ENCODE data around the gene GPHN.

The GPHN gene

GRCh38 chr14:66802962-66803361 lies 295.0 kb downstream of the GPHN start:
- TF ChIP-seq, protein P1, sequence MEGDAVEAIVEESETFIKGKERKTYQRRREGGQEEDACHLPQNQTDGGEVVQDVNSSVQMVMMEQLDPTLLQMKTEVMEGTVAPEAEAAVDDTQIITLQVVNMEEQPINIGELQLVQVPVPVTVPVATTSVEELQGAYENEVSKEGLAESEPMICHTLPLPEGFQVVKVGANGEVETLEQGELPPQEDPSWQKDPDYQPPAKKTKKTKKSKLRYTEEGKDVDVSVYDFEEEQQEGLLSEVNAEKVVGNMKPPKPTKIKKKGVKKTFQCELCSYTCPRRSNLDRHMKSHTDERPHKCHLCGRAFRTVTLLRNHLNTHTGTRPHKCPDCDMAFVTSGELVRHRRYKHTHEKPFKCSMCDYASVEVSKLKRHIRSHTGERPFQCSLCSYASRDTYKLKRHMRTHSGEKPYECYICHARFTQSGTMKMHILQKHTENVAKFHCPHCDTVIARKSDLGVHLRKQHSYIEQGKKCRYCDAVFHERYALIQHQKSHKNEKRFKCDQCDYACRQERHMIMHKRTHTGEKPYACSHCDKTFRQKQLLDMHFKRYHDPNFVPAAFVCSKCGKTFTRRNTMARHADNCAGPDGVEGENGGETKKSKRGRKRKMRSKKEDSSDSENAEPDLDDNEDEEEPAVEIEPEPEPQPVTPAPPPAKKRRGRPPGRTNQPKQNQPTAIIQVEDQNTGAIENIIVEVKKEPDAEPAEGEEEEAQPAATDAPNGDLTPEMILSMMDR (IDR thresholded peaks at IDR 0.05; ENCODE audit: low read length) = no peak
- no peak for TF ChIP-seq EZH2 (IDR thresholded peaks at IDR 0.05; ENCODE audit: borderline replicate concordance, low read length)
- H4K20me1 ChIP-seq (ENCODE audit: insufficient read depth, low read length) = no peaks in the 10 kb centered on the region
- H3K4me2 ChIP-seq (ENCODE audit: low read length) = no peak overlapping the region
- H3K9ac ChIP-seq (ENCODE audit: low read length) = no peak overlapping the region
- H3K79me2 ChIP-seq (ENCODE audit: insufficient read depth, low read length) = no peaks in the 10 kb centered on the region
- H3K36me3 ChIP-seq (ENCODE audit: insufficient read depth, low read length) = no peaks in the 10 kb centered on the region
- no peak overlapping the region for H3K27ac ChIP-seq (ENCODE audit: low read depth, low read length, poor library complexity, severe bottlenecking)
- no peak overlapping the region for H3K4me3 ChIP-seq (ENCODE audit: low read depth, low read length, poor library complexity, severe bottlenecking)
- H3K9me2 ChIP-seq (ENCODE audit: low read depth, low read length) = no peaks in the 10 kb centered on the region
- no peaks in the 10 kb centered on the region for H3F3A ChIP-seq (ENCODE audit: insufficient read depth, low read length)
- no peaks in the 10 kb centered on the region for H3K4me1 ChIP-seq (ENCODE audit: insufficient read depth, low read length, severe bottlenecking)
- H3K9me3 ChIP-seq (ENCODE audit: low read length) = no peaks in the 10 kb centered on the region
- H2AFZ ChIP-seq (ENCODE audit: low read length) = no peak overlapping the region
- H3K27me3 ChIP-seq (ENCODE audit: insufficient read depth, low read length) = no peaks in the 10 kb centered on the region

- H3K36me3 ChIP-seq (ENCODE audit: insufficient read depth, low read length) = no peaks in the 10 kb centered on the region
- H3K4me3 ChIP-seq (ENCODE audit: low read depth, low read length, poor library complexity, severe bottlenecking) = no peak overlapping the region
- no peak overlapping the region for H3K27ac ChIP-seq (ENCODE audit: low read depth, low read length, poor library complexity, severe bottlenecking)
- no peaks in the 10 kb centered on the region for H3K9me3 ChIP-seq (ENCODE audit: low read length)
- no peaks in the 10 kb centered on the region for H4K20me1 ChIP-seq (ENCODE audit: insufficient read depth, low read length)
- H3K4me2 ChIP-seq (ENCODE audit: low read length) = no peak overlapping the region
- no peak overlapping the region for H3K9ac ChIP-seq (ENCODE audit: low read length)
- no peaks in the 10 kb centered on the region for H3F3A ChIP-seq (ENCODE audit: insufficient read depth, low read length)
- H3K79me2 ChIP-seq (ENCODE audit: insufficient read depth, low read length) = no peaks in the 10 kb centered on the region
- H3K9me2 ChIP-seq (ENCODE audit: low read depth, low read length) = no peaks in the 10 kb centered on the region
- TF ChIP-seq, protein P1 (IDR thresholded peaks at IDR 0.05; ENCODE audit: low read length) = no peak
- no peak for TF ChIP-seq EZH2 (IDR thresholded peaks at IDR 0.05; ENCODE audit: borderline replicate concordance, low read length)
- H2AFZ ChIP-seq (ENCODE audit: low read length) = no peak overlapping the region
- H3K27me3 ChIP-seq (ENCODE audit: insufficient read depth, low read length) = no peaks in the 10 kb centered on the region
- no peaks in the 10 kb centered on the region for H3K4me1 ChIP-seq (ENCODE audit: insufficient read depth, low read length, severe bottlenecking)
Observed at GRCh38 chr14:66804141-66804540, 296.2 kb downstream of the GPHN start.

DNA sequence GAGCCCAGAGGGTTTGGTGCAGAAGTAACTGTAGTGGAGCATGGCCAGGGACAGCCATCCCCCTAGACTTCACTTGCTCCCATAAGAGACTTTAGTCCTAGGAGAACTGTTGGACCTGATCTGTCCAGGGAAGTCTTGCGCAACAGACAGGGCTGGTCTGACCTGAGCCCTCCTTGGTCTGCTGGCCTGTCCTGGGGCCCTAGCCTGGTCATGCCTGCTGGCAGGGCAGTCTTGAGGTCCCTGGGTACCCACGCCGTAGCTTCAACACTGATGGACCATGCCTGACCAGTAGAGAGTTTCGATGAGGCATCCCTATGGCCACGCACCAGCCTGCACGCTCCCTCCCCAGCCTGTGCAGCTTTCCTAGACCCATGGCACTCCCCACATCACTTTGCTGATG lies 305.7 kb downstream of the GPHN start:
- Histone ChIP-seq H3K27ac (ENCODE audit: low read depth, low read length, poor library complexity, severe bottlenecking) (no peak overlapping the region), H3K9me2 (ENCODE audit: low read depth, low read length) (no peaks in the 10 kb centered on the region), H3K4me2 (ENCODE audit: low read length) (no peak overlapping the region), H3K4me1 (ENCODE audit: insufficient read depth, low read length, severe bottlenecking) (no peaks in the 10 kb centered on the region), H3K9ac (ENCODE audit: low read length) (no peak overlapping the region), H3F3A (ENCODE audit: insufficient read depth, low read length) (no peaks in the 10 kb centered on the region), H3K27me3 (ENCODE audit: insufficient read depth, low read length) (no peaks in the 10 kb centered on the region), H3K9me3 (ENCODE audit: low read length) (0 out of 2 replicates have a peak, but pooled peaks cover 3% of the 10 kb centered on the region), H2AFZ (ENCODE audit: low read length) (no peak overlapping the region), H4K20me1 (ENCODE audit: insufficient read depth, low read length) (no peaks in the 10 kb centered on the region), H3K79me2 (ENCODE audit: insufficient read depth, low read length) (no peaks in the 10 kb centered on the region), H3K4me3 (ENCODE audit: low read depth, low read length, poor library complexity, severe bottlenecking) (no peak overlapping the region), H3K36me3 (ENCODE audit: insufficient read depth, low read length) (no peaks in the 10 kb centered on the region)
- no peak for TF ChIP-seq EZH2 (IDR thresholded peaks at IDR 0.05; ENCODE audit: borderline replicate concordance, low read length)
- TF ChIP-seq, protein P1 (IDR thresholded peaks at IDR 0.05; ENCODE audit: low read length) = no peak
